Transverse colon (tissue), 4 donors: Measurements from ENCODE around the gene FOXE3.

ENCODE experiments used
- EP300 ChIP-seq: sonication (generic); formaldehyde crosslinking; IDR thresholded peaks from one replicate; pipeline ENCODE4 v1.6.1; 2017; ENCODE audit warnings: antibody characterized with exemption, low read depth
- POLR2A ChIP-seq: fragments of 450-650 bp; IDR thresholded peaks from one replicate; pipeline ENCODE4 v1.6.1; 2016; ENCODE audit warnings: antibody characterized with exemption, mild to moderate bottlenecking, moderate library complexity
- POLR2AphosphoS5 ChIP-seq, 3 donors: sonication (generic); formaldehyde crosslinking; IDR thresholded peaks; one replicate each; pipeline ENCODE4 v1.6.1; 2016; ENCODE audit warnings: antibody characterized with exemption in 3 of 3
- TF ChIP-seq, protein P1 (sequence below), 5 experiments: fragments of 200-600 bp in 3 of 5; fragments of 450-650 bp in 2 of 5; sonication (generic) in 3 of 5; IDR thresholded peaks; 1 replicate in 2 of 5; 2 replicates in 3 of 5; pipeline ENCODE4 v1.5.1; 2016 to 2017; ENCODE audit warnings: antibody characterized with exemption in 5 of 5, inconsistent platforms in 3 of 5, mild to moderate bottlenecking in 2 of 5, moderate library complexity in 1 of 5

DNA sequence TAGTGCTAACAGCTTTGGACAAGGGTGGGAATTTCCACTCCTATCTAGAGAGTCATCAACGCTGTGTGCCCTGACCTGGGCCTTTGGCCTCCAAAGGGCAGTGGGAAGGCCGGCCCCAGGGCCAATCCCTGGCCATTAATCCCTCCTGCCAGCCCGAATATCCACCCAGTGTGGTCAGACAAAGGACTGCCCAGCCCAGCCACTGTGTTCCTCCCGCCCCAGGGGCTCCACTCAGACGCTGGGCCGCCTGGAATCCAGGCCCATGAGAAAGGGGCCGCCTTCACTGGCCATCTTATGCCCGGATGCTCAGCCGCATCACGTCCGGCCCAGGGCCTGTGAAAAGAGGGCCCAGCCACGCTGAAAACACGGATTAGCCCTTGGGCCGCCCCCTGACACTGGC is 3.6 kb upstream of the FOXE3 start:
- TF ChIP-seq, protein P1, sequence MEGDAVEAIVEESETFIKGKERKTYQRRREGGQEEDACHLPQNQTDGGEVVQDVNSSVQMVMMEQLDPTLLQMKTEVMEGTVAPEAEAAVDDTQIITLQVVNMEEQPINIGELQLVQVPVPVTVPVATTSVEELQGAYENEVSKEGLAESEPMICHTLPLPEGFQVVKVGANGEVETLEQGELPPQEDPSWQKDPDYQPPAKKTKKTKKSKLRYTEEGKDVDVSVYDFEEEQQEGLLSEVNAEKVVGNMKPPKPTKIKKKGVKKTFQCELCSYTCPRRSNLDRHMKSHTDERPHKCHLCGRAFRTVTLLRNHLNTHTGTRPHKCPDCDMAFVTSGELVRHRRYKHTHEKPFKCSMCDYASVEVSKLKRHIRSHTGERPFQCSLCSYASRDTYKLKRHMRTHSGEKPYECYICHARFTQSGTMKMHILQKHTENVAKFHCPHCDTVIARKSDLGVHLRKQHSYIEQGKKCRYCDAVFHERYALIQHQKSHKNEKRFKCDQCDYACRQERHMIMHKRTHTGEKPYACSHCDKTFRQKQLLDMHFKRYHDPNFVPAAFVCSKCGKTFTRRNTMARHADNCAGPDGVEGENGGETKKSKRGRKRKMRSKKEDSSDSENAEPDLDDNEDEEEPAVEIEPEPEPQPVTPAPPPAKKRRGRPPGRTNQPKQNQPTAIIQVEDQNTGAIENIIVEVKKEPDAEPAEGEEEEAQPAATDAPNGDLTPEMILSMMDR (IDR thresholded peaks at IDR 0.05) = no peak
- no peak for TF ChIP-seq POLR2A
- no peak for TF ChIP-seq EP300
- TF ChIP-seq POLR2AphosphoS5 (IDR thresholded peaks at IDR 0.05) = no peak
